HG03432 (cell line): ENCODE data around the gene GSTO2.
A peak's percentile ranks its signal among the peaks of the same experiment; 100 is the strongest.

Experiments used
- ATAC-seq: cut with Tn5 transposase; IDR thresholded peaks from one replicate; pipeline ENCODE4 v1.9.1; 2021; ENCODE audit warnings: mild to moderate bottlenecking, moderate library complexity; ENCODE audit not compliant: unreplicated experiment

Gene GSTO2

DNA sequence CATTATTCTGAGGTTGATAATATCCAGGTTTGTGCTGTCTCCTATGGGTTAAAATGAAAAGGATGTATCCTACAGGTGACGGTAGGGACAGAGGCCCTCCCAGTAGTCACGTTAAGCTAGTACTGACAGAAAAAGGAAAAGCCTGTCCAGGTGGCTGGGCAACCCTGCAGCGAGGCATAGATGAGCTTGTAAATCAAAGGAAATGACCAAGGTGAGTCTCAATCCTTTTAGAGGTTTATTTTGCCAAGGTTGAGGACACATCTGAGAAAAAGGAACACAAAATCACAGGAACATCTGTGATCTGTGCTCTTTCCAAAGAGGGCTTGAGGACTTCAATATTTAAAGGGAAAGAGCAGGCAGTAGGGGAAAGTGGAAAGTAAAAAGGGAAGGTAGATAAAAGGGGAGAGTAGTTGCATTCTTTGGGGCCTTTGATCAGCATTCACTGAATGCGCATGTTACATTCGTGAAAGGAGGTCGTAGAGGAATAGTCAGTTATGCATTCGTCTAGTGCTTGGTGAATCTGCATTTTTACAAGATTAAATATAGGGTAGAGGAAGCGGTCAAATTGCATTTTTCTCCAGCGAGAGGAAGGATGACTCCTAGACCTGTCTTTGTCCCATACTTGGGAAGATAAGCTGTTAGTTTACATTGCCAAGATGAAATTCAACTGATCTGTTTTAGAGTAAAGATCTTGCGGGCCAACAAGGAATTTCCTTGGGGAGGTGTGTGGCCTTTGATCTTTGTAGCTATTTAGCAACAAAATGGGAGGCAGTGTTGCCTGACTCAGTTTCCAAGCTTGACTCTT is 15.2 kb upstream of the GSTO2 start:
- no peak for ATAC-seq

DNA sequence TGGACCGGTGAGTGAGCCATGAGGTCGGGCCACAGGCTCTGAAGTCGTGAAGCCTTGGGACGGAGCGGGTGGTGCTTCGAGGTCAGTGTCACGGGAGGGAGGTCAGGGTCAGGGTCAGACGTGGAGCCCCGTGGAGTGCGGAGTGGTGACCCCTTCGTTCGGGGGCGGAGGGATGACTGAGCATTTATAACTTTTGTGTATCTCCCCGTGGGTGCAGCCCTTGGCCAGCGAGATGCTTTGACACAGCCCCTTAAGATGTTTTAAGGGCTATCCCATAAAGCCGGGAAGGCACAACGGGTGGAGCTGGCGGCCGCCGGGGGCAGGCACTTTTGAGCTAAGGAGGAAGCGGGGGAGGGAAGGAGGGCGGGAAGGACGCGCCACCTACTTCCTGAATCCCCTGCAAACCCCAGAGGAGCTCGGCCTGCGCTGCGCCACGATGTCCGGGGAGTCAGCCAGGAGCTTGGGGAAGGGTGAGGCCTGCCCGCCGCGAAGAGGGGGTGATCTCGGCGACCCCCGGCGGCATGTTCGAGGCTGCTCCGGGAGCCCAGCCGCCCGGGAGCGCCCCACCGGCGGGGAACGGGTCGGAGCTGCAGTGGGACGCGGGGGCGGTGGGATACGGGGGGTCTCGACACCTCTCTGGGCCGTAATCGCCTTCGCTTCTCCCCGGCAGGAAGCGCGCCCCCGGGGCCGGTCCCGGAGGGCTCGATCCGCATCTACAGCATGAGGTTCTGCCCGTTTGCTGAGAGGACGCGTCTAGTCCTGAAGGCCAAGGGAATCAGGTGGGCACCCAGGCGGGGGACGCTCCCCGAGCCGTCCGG is 14.3 kb upstream of the GSTO2 start, which contains the start of gene GSTO1:
GSTO1 (plus strand) TSS at position 400 of the 818 bp plus-strand sequence; CDS start at position 437, 37 bp downstream.
- ATAC-seq, result peak; percentile 88

DNA sequence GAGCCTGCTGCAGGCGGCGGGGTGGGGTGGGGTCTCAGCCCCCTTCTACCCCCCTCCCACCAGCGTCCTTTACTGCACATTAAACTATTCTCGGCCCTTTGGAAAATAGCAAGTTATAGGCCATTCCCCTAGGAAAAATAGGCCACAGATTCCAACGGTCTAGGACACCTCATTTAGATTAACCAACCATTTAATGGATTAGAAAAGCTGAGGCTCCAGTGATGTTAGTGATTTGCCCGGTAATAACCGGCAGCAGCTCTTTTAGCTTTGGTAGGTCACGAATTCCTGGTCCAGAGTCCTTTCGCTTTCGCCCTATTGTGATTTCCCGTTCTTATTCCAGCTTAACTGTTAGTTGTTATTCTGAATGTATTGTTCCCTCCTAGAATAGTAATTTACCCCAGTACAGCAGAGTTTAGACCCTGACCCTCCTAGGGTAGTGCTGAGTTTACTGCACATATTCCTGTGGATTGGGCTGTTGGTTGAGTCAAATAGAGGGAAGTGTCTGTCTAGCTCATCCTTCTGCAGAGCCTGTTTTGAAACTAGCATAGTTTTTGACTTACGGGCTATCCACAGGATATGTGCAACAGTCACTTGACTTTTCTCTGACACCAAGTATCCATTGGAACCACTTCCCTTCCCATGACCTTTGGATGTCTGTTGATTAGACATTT is 13.5 kb upstream of the GSTO2 start:
- ATAC-seq, result peak; percentile 41

DNA sequence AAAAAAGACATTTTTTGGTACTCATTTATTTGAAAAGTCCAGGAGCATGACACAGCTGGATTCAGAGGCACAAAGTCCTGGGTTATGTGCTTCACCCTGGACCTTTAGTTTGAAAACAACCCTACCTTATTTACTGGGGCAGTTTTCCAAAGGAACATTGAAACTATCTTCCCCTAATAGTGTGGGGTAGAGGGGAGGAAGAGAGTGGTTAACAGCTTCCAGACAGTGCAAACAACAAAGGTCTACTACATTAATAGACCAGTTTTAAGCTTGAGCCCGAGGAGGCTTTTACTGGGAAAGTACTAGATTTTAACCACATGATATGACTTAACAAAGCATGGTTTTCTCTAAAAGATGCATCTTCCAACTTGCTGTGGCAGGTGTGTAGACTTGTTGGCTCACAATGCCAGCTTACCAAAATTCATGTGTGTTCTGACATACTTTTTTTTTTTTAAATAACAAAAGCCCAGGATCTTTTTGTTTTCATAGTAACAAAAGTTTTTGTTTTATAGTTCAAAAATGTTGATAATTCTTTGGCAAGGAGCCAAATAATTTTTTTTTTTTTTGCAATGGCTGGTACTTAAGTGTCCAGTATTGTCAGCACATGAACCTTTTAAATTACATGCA is 12.5 kb upstream of the GSTO2 start:
- no peak for ATAC-seq

DNA sequence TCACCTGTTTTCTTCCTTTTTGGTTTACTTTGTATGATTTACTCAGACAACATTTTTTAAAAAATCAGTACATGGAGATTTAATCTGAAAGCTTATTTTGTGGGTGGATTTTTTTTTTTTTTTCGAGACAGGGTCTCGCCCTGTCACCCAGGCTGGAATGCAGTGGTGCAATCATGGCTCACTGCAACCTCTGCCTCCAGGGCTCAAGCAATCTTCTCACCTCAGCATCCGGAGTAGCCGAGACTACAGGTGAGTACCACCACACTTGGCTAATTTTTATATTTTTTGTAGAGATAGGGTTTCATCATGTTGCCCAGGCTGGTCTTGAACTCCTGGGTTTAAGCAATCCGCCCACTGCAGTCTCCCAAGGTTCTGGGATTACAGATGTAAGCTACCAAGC is 11.7 kb upstream of the GSTO2 start:
- ATAC-seq, result no peak

DNA sequence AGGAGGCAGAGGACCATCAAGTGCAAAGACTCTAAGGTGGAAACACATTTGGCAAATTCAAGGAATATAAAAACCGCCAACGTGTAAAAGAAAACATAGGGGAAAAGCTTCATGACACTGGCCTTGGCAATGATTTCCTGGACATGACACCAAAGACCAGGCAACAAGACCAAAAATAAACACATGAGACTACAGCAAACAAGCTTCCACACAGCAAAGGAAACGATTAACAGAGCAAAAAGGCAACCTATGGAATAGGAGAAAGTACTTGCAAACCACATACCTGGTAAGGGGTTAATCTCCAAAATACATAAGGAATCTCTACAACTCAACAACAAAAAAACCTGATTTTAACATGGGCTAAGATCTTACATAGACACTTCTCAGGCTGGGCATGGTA is 10.8 kb upstream of the GSTO2 start:
- no peak for ATAC-seq

DNA sequence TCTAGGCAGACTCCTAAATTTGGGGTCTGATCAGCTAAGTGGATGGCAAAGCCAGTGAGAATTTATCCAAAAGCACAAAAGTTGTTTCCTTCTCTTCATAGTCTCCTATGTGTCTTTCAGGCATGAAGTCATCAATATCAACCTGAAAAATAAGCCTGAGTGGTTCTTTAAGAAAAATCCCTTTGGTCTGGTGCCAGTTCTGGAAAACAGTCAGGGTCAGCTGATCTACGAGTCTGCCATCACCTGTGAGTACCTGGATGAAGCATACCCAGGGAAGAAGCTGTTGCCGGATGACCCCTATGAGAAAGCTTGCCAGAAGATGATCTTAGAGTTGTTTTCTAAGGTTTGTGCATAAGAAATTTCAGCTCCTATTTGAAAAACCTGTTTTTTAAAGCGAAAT is 9.5 kb upstream of the GSTO2 start:
- no peak for ATAC-seq

DNA sequence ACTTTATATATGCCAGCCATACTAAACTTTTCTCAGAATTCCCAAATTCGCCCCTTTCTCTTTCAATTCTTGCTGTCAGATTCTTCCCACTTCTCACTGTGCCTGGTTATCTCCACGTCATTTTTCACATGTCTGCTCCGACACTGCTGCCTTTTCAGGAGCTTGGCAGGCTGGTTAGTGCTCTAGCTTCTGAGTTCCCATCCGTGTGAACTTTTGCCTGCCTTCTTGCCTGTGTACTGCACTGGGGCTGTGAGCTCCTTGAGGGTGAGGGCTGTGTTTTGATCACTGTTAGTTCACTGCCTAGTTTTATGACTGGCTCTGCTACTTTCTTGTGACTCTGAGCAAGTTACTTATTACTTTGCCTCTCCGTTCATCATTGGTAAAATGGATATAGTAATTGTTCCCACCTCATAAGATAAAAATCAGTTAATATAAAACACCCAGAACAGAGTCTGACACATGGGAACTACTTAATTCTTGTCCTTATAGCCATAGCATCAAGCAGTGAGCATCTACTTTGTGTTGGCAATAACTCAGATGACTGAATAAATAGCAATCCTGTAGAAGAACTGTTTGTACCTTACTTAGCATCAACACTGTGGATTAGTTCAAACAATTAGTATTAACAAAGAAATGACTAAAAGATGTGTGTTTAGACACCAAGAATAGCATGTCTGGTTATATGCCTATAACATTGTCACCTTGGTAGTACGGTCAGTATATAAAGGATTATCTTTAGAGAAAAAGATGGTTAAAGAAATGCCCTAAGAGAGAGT is 8.8 kb upstream of the GSTO2 start:
- no peak for ATAC-seq

DNA sequence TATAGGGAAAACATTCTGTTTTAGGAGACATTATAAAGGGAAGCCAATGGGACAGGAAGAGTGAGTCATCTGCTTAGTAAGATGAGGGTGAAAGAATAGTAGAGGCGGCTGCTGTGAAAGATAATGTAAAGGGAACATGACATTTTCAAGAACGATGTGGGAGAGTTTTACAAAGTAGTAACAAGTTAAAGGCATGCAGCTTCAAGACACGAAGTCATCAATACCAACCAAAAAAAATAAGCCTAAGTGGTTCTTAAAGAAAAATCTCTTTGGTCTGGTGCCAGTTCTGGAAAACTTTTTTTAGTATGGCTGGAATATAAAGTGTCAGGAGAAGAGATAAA is 8.2 kb upstream of the GSTO2 start:
- ATAC-seq, result no peak

DNA sequence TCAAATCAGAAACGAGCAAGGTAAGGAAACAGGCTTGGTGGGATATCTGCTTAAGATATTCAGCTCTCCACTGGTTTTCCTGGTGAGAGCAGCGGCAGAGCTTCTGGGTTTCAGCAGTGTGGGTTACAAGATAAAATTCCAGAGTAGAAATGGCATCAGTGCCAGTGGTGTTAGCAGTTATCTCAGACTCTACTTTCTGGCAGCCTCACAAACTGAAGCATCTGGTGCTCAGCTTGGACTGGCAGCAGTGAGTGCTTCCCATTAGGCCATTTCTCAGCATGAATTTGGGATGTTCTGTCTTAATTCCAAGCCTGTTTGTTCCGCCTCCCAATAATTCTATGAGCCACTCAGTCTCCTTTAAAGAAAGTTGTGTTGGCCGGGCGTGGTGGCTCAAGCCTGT is 6.9 kb upstream of the GSTO2 start:
- ATAC-seq, result no peak

DNA sequence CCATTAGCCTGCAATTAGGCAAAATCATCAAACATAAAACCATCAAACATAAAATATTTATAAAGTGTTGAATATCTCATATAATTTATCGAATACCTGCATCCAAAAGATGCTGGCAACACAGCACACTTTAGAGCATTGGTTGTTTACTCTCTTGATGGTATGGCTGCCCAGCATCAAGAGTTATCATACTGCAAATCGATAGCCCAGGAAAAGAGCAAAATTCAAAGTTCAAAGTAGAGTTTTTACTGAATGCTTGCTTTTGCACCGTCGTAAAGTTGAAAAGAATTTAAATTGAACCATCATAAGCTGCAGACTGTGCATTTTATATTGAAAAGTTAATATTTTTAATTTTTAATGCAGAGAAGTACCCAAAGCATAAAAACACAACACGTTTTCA is 4.2 kb upstream of the GSTO2 start:
- no peak for ATAC-seq

DNA sequence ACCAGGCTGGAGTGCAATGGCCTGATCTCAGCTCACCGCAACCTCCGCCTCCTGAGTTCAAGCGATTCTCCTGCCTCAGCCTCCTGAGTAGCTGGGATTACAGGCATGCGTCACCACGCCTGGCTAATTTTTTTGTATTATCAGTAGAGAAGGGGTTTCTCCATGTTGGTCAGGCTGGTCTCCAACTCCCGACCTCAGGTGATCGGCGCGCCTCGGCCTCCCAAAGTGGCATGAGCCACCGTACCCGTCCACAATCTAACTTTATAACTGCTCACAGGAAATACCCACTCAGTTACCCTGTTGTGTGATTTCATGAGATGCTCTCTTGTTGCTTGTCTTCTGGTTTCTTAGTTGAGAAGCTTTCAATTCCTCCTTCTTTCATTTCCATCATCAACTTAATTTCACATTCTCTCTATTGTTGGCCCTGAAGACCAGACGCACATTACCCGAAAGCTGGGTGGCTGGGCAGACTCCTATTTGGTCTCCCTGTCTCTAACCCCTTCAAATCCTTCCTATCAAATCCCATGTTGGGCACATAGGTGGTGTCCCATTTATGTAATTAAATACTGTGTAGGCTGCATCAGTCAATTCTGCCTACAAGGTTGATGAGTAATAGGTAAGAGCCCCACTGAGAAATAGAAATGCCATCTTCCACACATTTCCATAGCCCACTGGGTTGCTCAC is 1.1 kb upstream of the GSTO2 start:
- no peak for ATAC-seq

DNA sequence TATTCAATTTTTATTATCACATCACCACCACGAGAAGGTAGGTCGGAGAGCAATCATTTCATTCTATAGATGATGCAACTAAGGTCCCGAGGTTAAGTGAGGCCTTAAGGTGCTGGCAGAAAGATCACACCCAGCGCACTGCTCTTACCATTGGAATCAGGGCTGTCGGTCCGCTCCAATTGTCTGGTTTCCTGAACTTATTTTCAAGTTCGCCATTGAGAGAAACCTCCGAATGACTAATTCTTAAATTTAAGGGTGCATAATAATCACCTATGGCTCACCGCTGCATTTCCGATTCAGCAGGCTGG is 625 bp upstream of the GSTO2 start:
- ATAC-seq, result no peak

DNA sequence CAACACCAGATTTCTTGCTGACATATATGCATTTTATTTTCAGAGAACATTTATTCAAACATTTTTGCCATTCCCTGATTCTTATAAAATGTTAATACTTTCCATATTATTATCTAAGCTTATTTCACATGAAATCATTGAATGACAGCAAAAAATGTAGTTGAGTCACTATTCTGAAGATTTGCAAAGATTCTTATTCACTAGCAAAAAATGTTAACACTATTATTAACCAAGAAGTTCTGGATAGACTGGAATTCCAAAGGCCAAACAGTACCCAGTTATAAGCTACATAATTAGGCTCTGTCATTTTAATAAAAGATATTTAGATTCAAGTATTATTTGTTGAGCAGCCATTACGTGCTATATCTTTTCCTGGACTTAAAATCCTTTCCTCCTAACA is 4.3 kb downstream of the GSTO2 start:
- no peak for ATAC-seq

DNA sequence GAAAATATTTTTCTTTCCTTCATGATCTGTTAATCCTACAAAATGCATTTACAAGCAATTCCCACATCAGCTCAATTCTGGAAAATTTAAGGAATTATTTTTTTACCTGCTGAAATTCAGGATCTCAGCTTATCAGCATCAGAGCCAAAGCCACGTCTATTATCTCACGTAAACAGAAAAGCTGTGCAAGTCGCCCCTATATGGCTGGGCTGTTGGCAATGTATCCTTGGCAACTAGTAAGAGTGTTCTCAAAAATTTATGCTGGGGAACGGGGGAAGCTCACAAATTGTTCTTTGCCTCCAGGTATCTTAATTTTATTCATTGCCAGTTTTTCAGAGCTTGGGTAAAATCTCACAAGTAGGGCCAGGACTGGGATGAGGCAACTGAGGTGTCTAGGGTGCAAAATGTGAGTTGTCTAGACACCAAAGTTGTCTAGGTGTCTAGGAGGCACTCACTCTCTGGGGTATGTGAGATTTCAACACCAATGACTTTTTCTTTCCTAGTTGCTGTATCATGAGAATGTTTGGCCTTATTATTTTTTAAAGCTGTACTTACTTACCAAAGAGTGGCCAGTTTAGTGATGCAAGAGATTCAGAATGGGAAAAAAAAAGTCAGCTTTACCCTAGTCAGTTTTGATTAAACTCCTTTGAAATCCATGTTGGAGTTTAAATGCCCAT is 5.1 kb downstream of the GSTO2 start:
- no peak for ATAC-seq

DNA sequence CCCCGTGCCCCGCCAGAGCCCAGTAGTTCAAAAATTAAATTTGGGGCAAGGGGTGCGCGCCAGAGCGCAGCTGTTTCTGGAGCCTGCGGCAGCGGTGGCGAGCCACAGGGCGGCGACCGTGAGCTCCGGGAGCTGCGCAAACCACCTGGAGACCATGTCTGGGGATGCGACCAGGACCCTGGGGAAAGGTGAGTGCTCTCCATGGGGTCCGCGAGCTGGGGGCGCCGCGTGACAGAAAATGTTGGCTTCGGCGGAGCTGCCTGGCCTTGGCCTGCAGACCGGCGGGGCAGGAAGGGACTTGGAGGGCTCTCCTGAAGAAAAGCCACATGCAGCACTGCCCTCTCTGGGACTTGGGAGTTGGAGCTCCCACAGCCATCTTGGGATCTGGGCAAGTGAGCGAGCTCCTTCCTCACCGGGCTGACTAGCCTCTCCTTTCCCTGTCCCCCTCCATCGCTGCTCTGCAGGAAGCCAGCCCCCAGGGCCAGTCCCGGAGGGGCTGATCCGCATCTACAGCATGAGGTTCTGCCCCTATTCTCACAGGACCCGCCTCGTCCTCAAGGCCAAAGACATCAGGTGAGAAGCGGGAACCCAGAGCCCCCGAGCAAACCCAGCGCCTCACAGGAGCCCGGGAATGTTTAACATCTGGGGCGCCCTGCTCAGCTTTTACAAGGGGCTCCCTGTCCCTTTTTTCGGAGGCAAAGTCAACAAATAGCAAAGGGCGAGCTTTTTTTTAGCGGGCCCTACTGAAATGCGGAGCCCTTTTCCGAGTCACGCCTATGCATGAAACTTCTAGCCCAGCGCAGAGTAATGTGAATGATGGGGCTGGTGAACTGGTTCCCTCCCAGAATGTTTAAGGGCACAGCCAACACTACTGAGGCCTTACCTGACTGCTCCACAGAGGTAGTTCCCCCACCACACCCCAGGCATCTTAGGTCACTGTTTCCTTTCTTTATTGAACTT is 6.1 kb downstream of the GSTO2 start:
- peak; percentile 96 for ATAC-seq

DNA sequence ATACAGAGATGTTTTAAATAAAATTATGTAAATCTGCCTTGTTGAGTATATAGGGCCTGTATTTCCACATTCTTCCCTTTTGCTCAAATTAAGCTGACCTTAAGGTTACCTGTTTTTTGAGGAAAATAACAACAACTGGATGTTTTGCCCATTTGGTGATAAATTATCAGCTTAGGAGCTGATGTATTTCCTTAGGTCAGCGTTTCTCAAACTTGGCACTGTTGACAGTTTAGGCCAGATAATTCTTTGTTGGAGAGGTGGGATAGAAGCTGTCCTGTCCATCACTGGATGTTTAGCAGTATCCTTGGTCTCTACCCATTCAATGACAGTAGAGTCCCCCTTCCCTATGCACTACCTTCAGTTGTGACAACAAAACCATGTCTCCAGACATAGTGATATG is 7.2 kb downstream of the GSTO2 start:
- ATAC-seq, result no peak

DNA sequence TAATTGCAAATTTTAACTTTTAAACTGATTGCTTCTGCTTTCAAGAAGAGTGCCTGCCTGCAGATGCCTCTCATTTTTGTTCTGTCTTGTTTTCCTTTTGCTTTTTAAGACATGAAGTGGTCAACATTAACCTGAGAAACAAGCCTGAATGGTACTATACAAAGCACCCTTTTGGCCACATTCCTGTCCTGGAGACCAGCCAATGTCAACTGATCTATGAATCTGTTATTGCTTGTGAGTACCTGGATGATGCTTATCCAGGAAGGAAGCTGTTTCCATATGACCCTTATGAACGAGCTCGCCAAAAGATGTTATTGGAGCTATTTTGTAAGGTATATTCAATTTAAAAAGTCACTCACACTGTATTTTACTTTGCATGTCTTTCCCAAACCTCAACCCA is 8.8 kb downstream of the GSTO2 start:
- ATAC-seq, result no peak
